NCI-H526 (cell line): Measurements from ENCODE around the gene HTR1D.
"Not testable (repeated sequence)": the region's sequence is repeated elsewhere in the genome, so short reads cannot be mapped to it uniquely, and the experiment has no call there.

ENCODE experiments used
- DNase-seq, 2 experiments: peaks; one replicate each; lab custom pipeline; 2025; lab: John Stamatoyannopoulos, UW

The HTR1D gene

DNA sequence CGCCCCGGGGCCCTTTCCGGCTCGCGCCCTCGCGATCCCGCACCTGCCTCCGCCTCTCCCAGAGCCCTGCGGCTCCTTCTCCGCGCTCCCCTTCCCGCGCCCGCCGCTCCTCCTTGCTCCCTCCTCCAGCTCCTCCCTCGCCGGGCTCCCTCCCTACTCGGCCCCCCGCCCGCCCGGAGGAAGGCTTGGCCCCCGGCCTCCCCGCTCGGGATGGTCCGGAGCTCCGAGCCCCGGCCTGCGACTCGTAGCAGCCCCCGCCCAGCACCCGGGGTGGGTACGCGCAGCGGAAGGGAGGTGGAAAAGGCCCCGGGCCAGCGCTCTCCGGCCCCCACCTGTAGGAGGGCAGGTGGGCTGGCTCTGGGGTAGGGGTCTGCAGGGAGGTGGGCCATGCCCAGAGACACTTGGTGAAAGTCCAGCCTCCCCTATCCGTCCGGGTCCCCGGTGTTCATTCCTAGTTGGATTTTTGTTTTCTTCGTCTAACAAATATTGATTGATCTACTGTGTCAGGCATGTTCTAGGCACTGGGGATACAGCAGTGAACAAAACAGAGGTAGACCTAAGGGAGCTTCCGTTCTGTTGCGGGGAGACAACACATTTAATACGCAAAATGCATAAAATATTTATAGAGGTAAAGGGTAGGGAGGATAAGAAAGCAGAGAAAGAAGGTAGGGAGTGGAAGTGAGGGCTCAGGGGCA lies at the start of gene HTR1D:
Gene HTR1D (minus strand): TSS at position 82 of the 695 bp plus-strand sequence. CDS start 23,283 bp downstream, outside the sequence.
- peak in 1 of 2 experiments; percentile 52 for DNase-seq

DNA sequence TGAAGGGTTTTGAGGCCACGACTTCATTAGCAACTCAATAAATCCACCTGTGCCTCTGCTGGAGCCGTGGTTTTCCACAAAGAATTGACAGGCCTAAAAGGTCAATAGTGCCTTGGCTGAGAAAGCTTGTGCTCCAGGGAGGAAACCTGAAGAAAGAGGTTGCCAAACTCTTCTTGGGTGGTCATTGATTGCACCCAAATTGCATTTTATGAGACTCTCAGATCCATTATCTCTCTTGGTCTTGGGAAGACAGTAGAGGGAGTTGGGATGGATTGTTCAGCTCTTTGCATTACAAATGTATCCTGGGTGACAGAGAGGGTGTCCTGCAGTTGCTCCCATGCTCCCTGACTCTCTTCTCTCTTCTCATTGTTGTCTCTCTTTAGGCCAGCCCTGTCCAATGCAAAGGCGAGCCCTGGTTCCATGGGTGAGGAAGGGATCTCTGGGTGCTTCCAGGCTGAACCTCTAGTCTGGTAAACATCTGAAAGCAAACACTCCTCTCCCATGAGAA lies 46.1 kb upstream of the HTR1D start:
- peak in 1 of 2 experiments; percentile 54 for DNase-seq

GRCh38 chr1:23258082-23258481 lies 40.8 kb upstream of the HTR1D start:
- not testable (repeated sequence) for DNase-seq

DNA sequence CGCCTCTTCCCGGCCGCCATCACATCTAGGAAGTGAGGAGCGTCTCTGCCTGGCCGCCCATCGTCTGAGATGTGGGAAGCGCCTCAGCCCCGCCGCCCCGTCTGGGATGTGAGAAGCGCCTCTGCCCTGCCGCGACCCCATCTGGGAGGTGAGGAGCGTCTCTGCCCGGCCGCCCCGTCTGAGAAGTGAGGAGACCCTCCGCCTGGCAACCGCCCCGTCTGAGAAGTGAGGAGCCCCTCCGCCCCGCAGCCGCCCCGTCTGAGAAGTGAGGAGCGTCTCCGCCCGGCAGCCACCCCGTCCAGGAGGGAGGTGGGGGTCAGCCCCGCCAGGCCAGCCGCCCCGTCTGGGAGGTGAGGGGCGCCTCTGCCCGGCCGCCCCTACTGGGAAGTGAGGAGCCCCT lies 40.1 kb upstream of the HTR1D start:
- not testable (repeated sequence) for DNase-seq

DNA sequence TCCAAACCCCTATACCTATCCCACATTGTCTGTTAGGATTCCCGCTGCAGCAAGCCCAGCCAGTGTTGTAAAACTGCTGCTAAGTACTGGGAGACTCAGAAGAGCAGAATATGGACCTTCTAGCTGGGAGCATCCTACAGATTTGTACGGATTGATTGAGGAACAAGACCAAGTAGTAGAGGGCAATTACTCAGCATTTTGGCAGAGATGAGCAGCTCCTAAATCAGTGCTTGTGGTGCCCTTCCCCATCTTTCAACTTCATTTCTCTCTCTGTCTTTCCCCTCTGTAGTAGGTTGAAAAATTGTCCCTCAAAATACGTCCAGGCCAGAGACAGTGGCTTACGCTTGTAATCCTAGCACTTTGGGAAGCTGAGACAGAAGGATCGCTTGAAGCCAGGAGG lies 37.3 kb upstream of the HTR1D start:
- DNase-seq, result no peak

DNA sequence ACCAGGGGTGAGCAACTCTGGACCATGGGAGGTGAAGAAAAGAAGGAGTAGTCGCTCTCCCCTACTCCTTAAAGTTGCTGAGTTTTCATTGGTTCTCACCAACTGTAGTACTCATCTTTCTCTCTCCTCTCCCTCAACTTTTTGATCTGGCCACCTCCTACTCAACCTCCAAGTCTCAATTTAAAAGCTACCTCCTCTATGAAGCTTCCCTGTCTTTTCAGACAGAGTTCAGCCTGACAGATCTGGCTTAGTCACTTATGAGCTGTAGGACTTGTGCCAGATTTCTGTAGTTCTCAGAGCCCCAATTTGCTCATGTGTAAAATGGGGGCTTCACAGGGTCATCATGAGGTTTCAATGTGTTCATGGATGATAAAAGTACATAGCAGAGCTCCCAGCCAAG lies 34.5 kb upstream of the HTR1D start:
- DNase-seq, result no peak

DNA sequence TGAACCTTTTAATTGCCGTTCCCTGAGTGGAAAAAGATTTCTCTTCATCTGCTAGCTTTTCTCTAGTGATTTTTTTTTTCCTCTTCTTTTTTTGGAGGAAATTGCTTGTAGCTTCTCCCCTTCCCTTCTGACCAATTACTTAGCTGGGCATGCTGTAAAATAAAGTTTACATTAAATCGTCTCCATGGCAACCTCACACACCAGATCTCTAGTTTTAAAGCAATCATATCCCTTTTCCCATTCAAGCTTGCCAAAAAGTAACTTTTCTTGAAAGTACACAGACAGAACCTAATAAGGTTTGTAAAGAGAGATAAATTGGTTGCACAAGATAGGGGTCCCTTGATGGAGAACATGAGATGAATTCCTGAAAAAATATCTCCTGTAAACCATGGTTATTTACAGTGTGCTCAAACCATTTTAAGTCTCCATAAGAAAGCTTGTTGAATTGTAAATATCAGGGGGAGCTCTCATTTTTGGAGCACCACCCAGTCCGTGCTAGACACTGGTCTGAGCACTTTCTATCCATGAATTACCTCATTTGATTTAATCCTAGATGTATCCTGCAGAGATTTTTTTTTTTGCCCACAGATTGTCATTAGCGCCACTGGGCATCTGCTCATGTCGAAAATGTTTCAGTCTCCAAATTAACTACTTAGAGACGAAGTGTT lies 32.6 kb upstream of the HTR1D start:
- DNase-seq, result no peak

- DNase-seq, result no peak
These were observed 30.0 kb upstream of the HTR1D start for GRCh38 chr1:23247276-23247675.

GRCh38 chr1:23246274-23246673 lies 29.0 kb upstream of the HTR1D start:
- no peak for DNase-seq

DNA sequence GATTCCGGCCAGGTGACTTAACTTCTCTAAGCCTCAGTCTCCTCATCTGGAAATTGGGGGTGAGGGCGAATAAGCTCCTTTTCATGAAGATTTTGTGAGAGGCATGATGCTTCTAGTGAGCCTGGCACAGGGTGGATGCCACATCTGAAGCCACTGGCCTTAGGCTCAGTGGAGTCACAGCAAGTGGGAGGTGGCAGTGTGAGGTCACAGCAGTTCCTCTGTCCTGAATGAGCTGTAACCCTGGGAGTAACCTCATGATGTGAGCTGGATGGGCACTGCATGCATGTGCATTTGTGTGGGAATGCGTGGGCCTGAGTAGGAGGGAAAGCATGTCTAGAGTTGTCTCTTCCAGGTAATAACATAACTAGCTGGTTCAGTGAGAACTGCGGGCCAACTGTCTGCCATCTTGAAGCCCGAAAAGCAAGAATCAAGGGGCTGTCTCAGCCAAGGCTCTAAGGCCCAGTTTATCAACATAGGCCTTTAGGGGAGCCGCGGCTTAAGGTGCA lies 27.0 kb upstream of the HTR1D start:
- no peak for DNase-seq

GRCh38 chr1:23242414-23242813 lies 25.1 kb upstream of the HTR1D start:
- DNase-seq, result no peak

DNA sequence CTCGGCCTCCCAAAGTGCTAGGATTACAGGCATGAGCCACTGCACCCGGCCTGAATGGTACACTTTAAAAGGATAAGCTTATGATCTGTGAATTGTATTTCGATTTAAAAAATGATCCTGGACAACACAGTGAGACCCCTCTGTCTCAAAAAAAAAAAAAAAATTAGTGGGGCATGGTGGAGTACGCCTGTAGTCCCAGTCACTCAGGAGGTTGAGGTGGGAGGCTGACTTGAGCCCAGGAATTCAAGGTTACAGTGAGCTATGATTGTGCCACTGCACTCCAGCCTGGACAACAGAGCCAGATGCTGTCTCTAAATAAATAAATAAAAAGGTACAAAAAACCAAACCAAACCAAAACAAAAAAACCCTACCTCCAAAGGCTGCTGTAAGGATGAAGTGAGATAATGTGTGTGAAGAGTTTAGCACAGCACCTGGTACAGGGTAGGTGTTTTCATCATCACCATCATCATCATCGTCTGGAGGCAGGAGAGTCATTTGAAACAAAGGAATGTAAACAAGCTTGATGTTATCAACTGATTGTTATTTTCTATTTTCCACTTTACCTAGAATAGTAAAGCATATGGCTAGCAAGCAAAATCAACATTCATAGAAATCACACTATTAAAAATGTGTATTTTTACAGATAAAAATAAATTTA lies 22.5 kb upstream of the HTR1D start:
- DNase-seq, result no peak

- no peak for DNase-seq
These were observed 21.3 kb upstream of the HTR1D start for GRCh38 chr1:23238565-23238964.

DNA sequence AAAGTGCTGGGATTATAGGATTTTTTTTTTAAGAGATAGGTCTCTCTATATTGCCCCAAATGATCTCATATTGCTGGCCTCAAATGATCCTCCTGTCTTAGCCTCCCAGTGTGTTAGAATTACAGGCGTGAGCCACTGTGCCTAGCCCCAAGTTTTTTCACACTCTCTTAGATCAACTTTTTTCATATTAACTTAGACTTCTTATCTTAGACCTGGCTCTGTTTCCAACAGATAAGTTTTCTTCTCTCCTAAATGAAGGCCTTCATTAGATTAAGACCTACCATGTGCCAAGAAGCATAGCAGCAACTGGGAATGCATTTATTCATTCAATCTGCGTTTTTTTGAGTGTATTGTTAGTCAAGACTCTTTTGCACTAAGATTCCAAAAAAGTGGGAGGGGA lies 20.2 kb upstream of the HTR1D start:
- DNase-seq, result no peak

- no peak for DNase-seq
These were observed 10.5 kb upstream of the HTR1D start for GRCh38 chr1:23227806-23228205.

DNA sequence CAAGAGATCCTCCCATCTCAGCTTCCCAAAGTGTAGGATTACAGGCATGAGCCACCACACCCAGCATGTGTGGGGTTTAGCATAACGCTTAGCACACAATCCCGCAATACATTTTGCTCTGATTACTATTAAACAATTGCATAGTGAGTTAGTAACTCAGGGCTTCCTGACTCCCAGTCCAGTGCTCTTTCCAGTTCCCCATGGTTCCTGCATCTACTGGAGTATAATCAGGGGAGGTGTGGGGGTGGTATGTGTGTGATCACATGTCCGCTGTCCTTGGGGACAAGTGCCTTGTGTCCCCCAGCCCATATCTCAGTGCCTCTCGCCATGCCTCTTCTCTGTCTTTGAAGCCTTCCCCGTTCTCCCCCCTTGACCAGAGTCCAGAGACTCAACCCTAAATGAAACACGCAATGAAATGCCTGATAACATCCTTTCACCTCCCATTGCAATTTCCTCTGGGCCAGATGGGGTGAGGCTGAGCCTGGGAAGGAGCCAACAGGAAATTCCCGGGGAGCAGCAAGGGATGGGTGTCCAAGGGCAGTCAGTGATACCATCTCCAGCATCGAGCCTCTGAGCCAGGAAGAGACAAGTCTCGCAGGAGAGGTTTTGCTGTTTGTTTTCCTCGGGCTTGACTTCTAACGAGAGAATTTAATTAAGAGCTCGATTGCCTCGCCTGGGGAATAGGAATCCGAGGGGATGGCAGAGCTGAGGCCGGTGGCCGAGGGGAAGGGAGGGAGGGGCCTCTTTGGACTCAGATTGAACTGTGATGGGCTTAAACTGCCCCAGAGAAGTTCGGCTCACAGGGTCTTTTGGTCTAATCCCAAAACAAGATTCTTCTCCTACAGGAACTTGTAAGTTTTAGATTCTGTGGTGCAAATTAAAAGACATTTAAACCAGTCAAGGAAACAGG lies 7.7 kb upstream of the HTR1D start:
- DNase-seq, result no peak

GRCh38 chr1:23223963-23224362 lies 6.7 kb upstream of the HTR1D start:
- DNase-seq, result not testable (repeated sequence)

DNA sequence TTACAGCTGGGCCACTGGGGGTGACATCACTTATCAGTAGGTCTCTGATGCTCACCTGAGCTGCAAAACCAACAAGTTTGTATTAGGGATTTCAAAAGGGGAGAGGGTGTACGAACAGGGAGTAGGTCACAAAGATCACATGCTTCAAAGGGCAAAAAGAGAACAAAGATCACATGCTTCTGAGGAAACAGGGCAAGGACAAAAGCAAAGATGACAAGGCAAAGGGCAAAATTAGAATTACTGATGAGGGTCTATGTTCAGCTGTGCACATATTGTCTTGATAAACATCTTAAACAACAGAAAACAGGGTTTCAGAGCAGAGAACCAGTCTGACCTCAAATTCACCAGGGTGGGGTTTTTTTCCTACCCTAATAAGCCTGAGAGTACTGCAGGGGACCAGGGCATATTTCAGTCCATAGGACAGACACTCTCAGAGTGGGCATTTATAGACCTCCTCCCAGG lies 6.2 kb upstream of the HTR1D start:
- DNase-seq, result not testable (repeated sequence)

DNA sequence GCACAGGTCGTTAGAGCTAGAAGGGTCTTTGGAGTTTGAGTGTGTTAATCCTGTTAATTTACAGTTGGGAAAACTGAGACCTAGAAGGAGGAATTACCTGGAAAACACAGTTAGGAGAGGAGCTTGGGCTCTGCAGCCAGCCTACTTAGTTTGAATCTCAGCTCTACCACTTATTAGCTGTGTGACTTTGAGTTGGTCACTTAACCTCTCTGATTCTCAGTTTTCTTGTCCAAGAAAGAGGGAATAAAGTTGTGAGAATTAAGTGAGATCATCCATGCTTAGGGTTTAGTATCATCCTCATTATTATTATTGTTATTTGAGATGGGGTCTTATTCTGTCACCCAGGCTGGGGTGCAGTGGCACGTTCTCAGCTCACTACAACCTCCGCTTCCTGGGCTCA lies 5.4 kb upstream of the HTR1D start:
- no peak for DNase-seq

GRCh38 chr1:23222331-23222730 lies 5.0 kb upstream of the HTR1D start:
- DNase-seq, result no peak

- DNase-seq, result no peak
These were observed 3.8 kb upstream of the HTR1D start for GRCh38 chr1:23221107-23221506.
